NCI-H1417 treated with DMSO at 0.1 percent for 48 hours (cell line): ENCODE results near the gene ARHGEF7.

Experiments used
- DNase-seq: peaks from one replicate; lab custom pipeline; 2025; lab: John Stamatoyannopoulos, UW

ARHGEF7 gene

GRCh38 chr13:111278743-111279652 is 163.9 kb downstream of the ARHGEF7 start:
- no peak for DNase-seq

GRCh38 chr13:111280226-111280625 is 165.1 kb downstream of the ARHGEF7 start:
- DNase-seq, result no peak

GRCh38 chr13:111280681-111281585 is 165.8 kb downstream of the ARHGEF7 start:
- DNase-seq, result no peak

DNA sequence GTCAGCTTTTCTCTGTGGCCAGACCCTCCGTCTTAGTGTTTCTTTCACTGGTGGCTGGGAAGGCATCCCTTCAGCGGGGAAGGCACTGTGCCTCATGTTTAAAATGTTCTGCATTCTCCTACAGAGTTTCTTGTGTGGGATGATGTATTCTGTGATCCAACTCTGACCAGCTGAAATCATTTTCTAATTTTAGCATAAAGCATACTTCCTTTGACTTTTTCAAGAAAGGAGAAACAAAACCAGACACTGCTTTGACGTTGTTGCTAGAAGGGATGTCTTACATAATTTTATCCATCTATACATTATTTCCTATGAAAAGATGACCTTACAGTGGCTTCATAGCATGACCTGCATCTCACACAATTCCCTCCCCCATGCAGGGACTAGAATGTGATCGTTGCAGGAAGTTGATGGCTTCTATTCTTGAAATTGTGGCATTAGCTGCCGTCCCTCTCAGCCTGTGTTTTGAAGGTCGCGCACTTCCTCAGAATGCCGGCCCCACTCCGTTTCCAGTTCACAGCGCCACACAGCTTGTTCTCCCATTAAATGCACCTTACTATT is 166.7 kb downstream of the ARHGEF7 start:
- no peak for DNase-seq

GRCh38 chr13:111282425-111282824 is 167.3 kb downstream of the ARHGEF7 start:
- no peak for DNase-seq

- DNase-seq, result no peak
These were observed 167.9 kb downstream of the ARHGEF7 start for GRCh38 chr13:111282997-111283396.

- no peak for DNase-seq
These were observed 168.3 kb downstream of the ARHGEF7 start for GRCh38 chr13:111283457-111283856.

- no peak for DNase-seq
These were observed 168.9 kb downstream of the ARHGEF7 start for GRCh38 chr13:111283991-111284390.

DNA sequence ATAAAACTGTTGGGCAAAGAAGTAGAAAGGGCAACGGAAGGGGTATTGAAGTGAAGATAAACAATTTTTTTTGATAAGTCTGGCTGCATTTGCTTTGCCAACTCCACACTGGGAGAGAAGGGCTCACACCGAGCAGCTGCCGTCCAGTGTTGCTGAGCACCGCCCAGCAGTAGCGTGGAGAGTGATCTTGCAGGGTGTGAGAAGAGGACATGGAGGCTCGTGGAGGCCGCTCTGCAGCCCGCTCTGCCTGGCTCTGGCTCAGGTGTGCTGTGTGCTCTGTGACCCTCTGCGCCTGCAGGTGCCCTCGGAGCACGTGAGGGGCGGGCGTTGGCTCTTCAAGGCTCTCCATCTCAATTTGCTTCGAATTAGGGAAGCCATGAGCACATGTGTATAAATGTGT is 169.5 kb downstream of the ARHGEF7 start:
- no peak for DNase-seq

- DNase-seq, result no peak
These were observed 171.1 kb downstream of the ARHGEF7 start for GRCh38 chr13:111286162-111286561.

DNA sequence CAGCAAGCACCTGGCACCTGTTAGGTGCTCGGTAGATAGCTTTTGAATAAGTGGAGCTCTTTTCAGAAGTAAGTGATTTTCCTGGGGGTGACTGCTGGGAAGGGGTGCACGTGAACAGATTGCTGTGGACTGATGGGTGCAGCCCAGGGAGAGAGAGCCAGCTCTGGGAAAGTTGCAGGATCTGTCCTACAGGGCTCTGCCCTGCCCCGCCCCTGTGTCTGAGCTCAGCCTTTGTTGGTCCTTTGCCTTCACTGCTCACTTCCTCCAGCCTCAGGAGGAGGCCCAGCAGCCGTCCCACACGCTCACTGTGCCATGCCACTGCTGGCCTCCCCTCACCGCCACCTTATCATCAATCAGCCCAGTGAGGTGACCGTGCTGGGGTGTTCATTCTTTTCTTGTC is 171.6 kb downstream of the ARHGEF7 start:
- DNase-seq, result no peak

GRCh38 chr13:111287201-111287600 is 172.1 kb downstream of the ARHGEF7 start:
- no peak for DNase-seq

GRCh38 chr13:111288276-111288675 is 173.2 kb downstream of the ARHGEF7 start:
- DNase-seq, result no peak

GRCh38 chr13:111289251-111289650 is 174.1 kb downstream of the ARHGEF7 start:
- DNase-seq, result no peak

GRCh38 chr13:111291908-111292307 is 176.8 kb downstream of the ARHGEF7 start:
- DNase-seq, result no peak

- DNase-seq, result no peak
These were observed 177.8 kb downstream of the ARHGEF7 start for GRCh38 chr13:111292710-111293485.

DNA sequence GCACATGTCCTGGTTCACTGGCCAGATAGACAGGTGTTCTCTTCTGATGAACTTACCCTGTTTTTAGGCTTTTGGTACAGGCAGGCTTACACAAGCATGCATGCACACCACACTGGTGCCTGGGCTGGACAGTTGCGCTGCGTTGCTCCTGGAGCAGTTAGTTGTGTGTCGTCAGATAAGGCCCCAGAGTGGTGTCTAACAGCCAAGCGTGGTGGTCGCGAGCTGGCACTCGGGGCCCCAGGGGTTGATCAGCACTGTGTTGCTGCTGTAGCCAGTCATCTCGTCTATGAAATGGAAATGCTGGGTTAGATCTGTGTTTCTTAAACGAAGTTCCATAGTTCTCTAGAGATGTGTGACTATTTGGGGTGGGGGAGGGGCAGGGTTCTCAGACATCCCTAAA is 180.8 kb downstream of the ARHGEF7 start:
- no peak for DNase-seq

- DNase-seq, result no peak
These were observed 181.3 kb downstream of the ARHGEF7 start for GRCh38 chr13:111296417-111296816.

DNA sequence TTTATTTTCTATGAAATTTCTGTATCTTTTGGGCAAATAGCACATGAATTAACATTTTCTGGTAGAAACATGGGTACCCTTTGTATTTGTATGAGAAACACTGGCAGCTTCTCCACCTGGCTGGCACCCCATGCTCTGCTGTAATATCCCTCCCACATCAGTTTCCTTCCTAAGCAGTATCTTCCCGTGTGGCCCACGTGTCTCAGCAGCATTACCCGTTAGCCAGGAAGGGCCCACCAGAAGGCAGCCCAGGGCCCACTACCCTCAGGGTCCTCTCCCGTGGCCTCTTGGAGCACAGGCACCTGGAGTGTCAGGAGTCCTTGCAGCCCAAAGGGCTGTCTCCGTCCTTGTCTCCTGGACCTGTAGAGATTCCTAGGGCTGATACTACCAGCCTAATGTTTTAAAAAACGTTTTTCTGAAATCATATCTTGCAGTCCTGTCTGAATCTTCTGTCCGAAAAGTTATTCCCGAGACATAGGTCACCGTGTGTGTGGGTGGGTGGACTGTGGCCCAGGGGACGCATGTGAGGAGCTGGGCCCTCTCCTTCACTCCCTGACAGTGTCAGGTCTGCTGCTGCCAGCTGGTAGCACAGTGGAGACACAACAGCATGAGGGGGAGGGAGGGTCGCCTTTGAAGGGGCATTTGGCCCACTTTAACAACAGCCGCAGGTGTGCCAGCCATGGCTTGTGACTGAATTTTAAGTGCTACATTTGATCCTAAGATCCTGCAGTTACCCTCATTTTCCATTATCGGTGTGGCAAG is 183.3 kb downstream of the ARHGEF7 start:
- no peak for DNase-seq

GRCh38 chr13:111302045-111302726 is 187.1 kb downstream of the ARHGEF7 start:
- DNase-seq, result no peak
